Natural killer cell treated with Interleukin-12 subunit alpha and Interleukin-12 subunit beta and Interleukin-15 and Interleukin-18, amount 100 ng/mL, for 72 hours (primary cell): ENCODE measurements around the gene SPATA25. TPM values are rescaled to one million over a fixed set of nuclear protein-coding genes. Genes with fewer than 3 reads are reported as not detected.
A peak's percentile ranks its signal among the peaks of the same experiment; 100 is the strongest.
"Not testable (repeated sequence)": the region's sequence is repeated elsewhere in the genome, so short reads cannot be mapped to it uniquely, and the experiment has no call there.

Experiments
- ATAC-seq, 2 donors: fragments of 150-1000 bp; cut with Tn5 transposase in 1 of 2; sonication (Bioruptor Pico), chemical (Tn5 transposase) in 1 of 2; 2 replicates each; pipeline ENCODE4 v1.10.0; 2021
- DNase-seq: peaks from one replicate; pipeline ENCODE4 v3.0.0; 2022; ENCODE audit warnings: low spot score
- H3K27ac Mint-ChIP-seq, 2 donors: 1 replicate in 1 of 2; 2 replicates in 1 of 2; pipeline ENCODE4 v1.8.0; 2022; ENCODE audit warnings: mixed read lengths in 2 of 2, mild to moderate bottlenecking in 1 of 2, moderate library complexity in 1 of 2
- H3K27me3 Mint-ChIP-seq, 2 donors: 1 replicate in 1 of 2; 2 replicates in 1 of 2; pipeline ENCODE4 v1.8.0; 2022; ENCODE audit warnings: mixed read lengths in 2 of 2
- H3K36me3 Mint-ChIP-seq: one replicate; pipeline ENCODE4 v1.8.0; 2022; ENCODE audit warnings: mixed read lengths
- H3K4me1 Mint-ChIP-seq, 2 donors: 1 replicate in 1 of 2; 2 replicates in 1 of 2; pipeline ENCODE4 v1.8.0; 2022; ENCODE audit warnings: low read depth in 2 of 2, mixed read lengths in 2 of 2, mild to moderate bottlenecking in 1 of 2
- H3K4me3 Mint-ChIP-seq: one replicate; pipeline ENCODE4 v1.8.0; 2022; ENCODE audit warnings: mixed read lengths
- H3K9me3 Mint-ChIP-seq: 2 replicates; pipeline ENCODE4 v1.8.0; 2022; ENCODE audit warnings: mixed read lengths
- total RNA-seq, 2 donors: library from RNA; stranded (reverse); gene quantifications; one replicate each; pipeline ENCODE4 v1.2.3, GENCODE V29; 2022

The SPATA25 gene, protein sequence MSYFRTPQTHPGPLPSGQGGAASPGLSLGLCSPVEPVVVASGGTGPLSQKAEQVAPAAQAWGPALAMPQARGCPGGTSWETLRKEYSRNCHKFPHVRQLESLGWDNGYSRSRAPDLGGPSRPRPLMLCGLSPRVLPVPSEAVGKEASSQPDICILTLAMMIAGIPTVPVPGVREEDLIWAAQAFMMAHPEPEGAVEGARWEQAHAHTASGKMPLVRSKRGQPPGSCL
- 1 to 10 TPM in 1 of 2 donors, not detected in 1; 1.0 TPM for total RNA-seq

DNA sequence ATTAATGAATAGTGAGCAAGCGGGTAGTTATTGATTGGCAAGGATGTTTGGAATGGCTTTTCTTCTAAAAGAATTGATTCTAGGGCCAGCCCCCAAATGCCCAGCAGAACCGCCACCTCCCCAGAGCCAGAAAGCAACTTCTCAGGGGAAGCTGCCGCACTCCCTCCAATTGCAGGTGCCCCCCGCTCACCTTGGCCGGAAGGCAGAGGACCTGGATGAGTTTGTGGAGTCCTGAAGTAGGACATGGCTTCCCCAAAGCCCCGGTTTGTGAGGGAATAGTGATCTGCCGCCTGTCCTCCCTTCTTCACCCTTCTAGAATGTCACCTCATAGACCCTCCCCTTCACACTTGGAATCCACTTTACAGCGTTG is at the start of gene SPATA25:
TSS of gene SPATA25 (minus strand) at position 277 of the 370 bp plus-strand sequence. CDS start at position 245, 32 bp downstream.
- no peak within 1 kb of the TSS for H3K27ac Mint-ChIP-seq
- no peak for ATAC-seq
- no peaks in the 10 kb centered on the region for H3K9me3 Mint-ChIP-seq

DNA sequence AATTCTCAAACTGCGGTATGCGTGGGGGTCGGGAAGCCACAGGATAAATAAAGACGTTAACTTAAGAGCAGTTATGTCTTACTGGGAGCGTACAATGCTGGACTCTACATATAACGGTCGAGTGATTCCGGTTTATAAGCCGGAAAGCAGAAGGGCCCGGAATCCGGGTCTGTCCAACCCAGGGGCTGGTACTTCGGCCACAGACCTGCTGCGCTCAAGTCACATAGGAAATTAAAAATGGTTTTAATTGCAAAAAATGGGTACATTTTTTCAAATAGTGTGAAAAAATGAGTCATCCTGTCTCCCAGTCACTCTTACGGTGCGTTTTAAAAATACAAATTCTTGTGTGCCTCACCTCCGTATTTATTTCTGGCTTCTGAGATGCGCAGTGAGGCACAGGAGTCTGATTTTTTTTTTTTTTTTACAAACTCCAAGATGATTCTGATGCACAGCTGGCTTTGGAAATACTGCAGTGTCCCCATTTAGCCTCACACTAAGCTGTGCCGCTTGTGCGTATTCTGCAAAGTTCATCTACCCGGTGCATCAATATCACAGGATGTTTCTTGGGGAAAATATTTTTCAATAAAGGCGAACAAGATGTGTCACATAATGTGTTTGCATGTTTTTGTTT is 48.1 kb upstream of the SPATA25 start:
- Mint-ChIP-seq H3K27ac (peak overlapping the region; percentile 97 to 100), H3K4me1 (peaks cover 25 to 29% of the 10 kb centered on the region in 2 donors), H3K36me3 (peaks cover 7% of the 10 kb centered on the region), H3K4me3 (peak overlapping the region; percentile 99), H3K9me3 (no peaks in the 10 kb centered on the region), H3K27me3 (no peaks in the 10 kb centered on the region)
- DNase-seq (no peak), ATAC-seq (peak; percentile 25 to 48)

More for the DNA sequence above, at the start of gene SPATA25:
- Mint-ChIP-seq H3K27me3 (peaks cover under 1 to 3% of the 10 kb centered on the region in 2 donors), H3K4me3 (no peak within 1 kb of the TSS), H3K4me1 (peaks cover 7 to 9% of the 10 kb centered on the region in 2 donors), H3K36me3 (no peaks in the 10 kb centered on the region)
- DNase-seq, result no peak

DNA sequence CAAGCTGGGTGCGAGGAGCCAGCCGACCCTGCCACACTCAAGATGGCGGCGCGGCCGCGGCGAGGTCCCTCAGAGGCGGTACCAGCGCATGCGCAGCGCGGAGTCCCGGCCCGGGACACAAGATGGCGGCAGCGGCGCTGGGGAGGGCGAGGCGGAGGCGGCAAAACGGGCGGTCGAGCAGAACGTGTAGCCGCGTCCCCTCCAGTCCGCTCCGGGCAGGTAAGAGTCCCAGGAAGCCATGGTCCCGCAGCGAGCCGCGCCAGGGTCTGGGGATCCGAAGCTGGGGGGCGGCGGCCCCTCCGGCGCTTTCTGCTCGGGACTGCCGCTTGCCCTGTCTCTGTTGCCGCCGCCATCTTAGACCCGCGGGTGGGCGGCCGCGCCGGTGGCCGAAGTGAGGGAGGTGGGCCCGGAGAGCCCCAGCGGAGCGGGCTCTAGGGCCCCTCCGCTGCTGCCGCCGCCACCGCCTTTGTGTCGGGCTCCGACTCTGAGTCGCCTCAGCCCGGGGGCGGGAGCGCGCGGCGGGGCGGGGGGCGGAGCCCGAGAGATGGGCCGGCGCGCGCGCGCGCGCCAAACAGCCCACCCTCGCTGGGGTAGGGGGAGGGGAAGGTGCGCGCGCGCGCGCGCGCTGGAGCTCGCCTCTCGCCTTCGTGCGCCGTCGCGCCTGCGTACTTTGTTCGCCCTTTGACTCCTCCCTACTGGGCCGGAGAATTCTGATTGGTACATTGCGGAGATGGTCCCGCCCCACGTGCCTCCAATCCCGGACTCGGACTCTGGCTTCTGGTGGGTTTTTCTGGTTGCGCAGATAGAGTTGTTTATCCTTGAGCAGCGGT is 47.4 kb upstream of the SPATA25 start, which contains the start of gene PCIF1:
TSS of gene PCIF1 (plus strand) at position 98 of the 830 bp plus-strand sequence. CDS start 4,317 bp downstream, outside the sequence.
- peak; percentile 89 to 92 for ATAC-seq

DNA sequence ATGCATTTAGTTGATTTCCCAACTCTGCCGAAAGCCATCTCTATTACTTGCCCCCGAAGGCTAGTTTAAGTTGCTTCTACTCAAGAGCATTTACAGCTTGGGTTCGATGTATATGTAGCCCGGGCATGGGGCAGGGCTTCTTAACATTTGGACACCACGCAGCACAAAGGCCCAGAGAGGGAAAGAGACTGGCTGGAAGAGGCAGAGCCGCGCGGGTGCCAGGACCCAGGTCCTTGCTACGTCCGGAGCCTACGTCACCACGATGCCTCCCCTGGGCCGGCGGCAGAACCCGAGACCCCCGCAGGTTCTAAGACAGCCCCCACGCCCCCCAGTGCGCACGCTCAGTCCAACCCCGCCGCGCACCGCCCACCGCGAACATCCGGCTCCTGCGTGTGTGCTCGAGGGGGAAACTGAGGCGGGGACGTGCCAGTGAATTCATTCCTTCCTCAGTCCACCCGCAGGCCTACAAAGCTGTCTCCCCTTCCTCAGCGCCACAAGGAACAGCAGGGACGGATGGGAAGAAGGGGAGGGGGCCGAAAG is 46.7 kb upstream of the SPATA25 start:
- H3K36me3 Mint-ChIP-seq, result no peaks in the 10 kb centered on the region
- H3K9me3 Mint-ChIP-seq, result no peaks in the 10 kb centered on the region
- peak overlapping the region; percentile 99 for H3K4me3 Mint-ChIP-seq
- H3K4me1 Mint-ChIP-seq, result peaks cover 22 to 29% of the 10 kb centered on the region in 2 donors
- DNase-seq, result no peak
- peak; percentile 21 to 36 for ATAC-seq
- peak overlapping the region; percentile 97 to 100 for H3K27ac Mint-ChIP-seq
- H3K27me3 Mint-ChIP-seq, result no peaks in the 10 kb centered on the region

More for the DNA sequence above, 47.4 kb upstream of the SPATA25 start, which contains the start of gene PCIF1:
- no peaks in the 10 kb centered on the region for H3K27me3 Mint-ChIP-seq
- H3K4me3 Mint-ChIP-seq, result peak within 1 kb of the TSS; percentile 99
- H3K27ac Mint-ChIP-seq, result peak within 1 kb of the TSS; percentile 97 to 100
- peak; percentile 98 for DNase-seq
- H3K4me1 Mint-ChIP-seq, result peaks cover 25 to 29% of the 10 kb centered on the region in 2 donors
- H3K36me3 Mint-ChIP-seq, result peaks cover 6% of the 10 kb centered on the region
- H3K9me3 Mint-ChIP-seq, result no peaks in the 10 kb centered on the region

DNA sequence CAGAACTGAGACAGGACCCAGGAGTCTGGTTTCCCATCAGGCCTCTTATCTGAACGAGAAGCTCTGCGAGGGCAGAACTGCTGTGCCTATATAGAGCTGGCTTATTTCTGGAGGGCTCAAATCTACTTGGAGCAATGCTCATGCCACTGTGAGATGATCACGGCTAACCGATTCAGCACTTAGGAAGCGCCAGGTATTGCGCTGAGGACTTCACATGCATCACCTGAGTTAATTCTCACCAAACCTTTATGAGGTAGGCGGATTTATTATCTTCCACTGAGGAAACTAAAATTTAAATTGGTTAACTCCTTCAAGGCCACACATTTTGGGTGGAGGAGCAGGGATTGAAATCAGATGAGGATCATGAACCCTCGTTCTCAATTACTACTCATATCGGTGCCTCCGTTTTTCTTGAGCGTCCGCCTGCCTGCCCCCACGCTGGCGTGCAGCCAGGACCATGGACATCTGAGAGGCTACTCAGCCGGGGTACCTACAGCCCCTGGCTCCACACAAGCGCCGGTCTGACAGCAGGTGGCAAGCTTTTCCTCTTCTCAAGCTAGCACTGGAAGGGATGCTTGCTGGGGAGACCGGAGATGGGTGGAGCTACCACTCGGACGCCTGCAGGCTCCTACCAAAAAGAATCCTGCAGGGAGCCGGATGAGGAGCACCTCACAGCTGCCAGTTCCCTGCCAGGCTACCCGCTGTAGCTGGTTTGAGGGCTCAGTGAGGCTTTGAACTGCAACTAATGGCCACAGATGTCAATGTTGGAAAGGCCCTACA is 46.0 kb upstream of the SPATA25 start:
- Mint-ChIP-seq H3K4me3 (peak overlapping the region; percentile 99), H3K36me3 (no peaks in the 10 kb centered on the region), H3K9me3 (no peaks in the 10 kb centered on the region), H3K27ac (peak overlapping the region; percentile 97 to 100), H3K27me3 (no peaks in the 10 kb centered on the region), H3K4me1 (peaks cover 19 to 27% of the 10 kb centered on the region in 2 donors)
- ATAC-seq (peak in 1 of 2 donors; percentile 15), DNase-seq (peak; percentile 77)

DNA sequence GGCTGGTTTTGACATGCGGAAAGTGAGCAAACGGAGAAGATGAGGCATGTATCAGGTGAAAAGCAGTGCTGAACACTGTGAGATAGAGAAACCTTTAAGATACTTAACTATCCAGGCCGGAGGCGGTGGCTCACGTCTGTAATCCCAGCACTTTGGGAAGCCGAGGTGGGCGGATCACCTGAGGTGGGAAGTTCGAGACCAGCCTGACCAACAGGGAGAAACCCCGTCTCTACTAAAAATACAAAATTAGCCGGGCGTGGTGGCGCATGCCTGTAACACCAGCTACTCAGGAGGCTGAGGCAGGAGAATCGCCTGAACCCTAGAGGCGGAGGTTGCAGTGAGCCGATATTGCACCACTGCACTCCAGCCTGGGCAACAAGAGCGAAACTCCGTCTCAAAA is 44.3 kb upstream of the SPATA25 start:
- peaks cover 6 to 13% of the 10 kb centered on the region in 2 donors for H3K4me1 Mint-ChIP-seq
- not testable (repeated sequence) for H3K27me3 Mint-ChIP-seq, H3K9me3 Mint-ChIP-seq, ATAC-seq, H3K27ac Mint-ChIP-seq, DNase-seq, H3K36me3 Mint-ChIP-seq, H3K4me3 Mint-ChIP-seq

DNA sequence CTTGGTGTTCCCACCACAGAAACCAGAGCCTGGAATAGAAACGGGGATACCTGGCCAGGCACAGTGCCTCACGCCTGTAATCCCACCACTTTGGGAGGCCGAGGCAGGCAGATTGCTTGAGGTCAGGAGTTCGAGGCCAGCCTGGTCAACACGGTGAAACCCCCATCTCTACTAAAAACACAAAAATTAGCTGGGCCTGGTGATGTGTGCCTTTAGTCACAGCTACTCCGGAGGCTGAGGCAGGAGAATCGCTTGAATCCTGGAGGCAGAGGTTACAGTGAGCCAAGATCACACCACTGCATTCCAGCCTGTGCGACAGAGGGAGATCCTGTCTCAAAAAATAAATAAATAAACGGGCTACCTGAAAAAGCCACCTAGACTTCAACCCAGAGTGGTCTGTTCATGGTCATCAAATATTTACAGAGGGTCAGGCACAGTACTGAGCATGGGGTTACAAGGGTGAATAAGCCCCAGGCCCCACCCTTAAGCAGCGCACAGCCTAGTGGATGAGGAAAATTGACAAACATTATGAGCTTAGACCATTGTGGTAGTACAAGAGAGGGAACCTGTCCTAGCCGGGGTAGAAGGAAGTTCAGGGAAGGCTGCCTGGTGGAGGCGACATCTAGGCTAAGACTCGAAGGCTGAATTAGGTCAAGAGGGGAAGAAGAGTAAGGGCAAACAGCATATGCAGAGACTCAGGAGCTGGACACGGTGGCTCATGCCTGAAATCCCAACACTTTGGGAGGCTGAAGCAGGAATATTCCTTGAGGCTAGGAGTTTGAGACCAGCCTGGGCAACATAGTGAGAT is 39.9 kb upstream of the SPATA25 start:
- no peaks in the 10 kb centered on the region for H3K36me3 Mint-ChIP-seq
- no peak overlapping the region for H3K27ac Mint-ChIP-seq
- H3K4me3 Mint-ChIP-seq, result no peak overlapping the region
- H3K4me1 Mint-ChIP-seq, result no peaks in the 10 kb centered on the region
- ATAC-seq, result no peak
- H3K27me3 Mint-ChIP-seq, result peaks cover 0 to 3% of the 10 kb centered on the region in 2 donors
- H3K9me3 Mint-ChIP-seq, result no peaks in the 10 kb centered on the region
- no peak for DNase-seq

DNA sequence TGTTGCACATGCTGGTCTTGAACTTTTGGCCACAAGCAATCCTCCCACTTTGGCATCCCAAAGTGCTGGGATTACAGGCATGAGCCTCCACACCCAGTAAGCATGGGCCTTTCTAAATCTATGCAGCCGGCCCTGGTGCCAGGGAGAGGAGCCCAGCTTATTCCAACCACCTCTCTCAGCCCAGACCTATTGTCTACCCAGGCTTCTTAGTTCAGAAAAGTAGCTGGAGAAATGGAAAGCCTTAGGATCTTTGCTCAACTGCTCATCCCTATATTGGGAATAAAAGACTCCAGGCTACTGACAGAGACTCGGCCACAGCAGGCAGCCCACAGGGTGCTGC is 39.3 kb upstream of the SPATA25 start:
- H3K9me3 Mint-ChIP-seq, result no peaks in the 10 kb centered on the region
- no peak overlapping the region for H3K4me3 Mint-ChIP-seq
- H3K4me1 Mint-ChIP-seq, result no peaks in the 10 kb centered on the region
- H3K27me3 Mint-ChIP-seq, result peaks cover 4 to 5% of the 10 kb centered on the region in 2 donors
- ATAC-seq (no peak), DNase-seq (no peak)
- no peaks in the 10 kb centered on the region for H3K36me3 Mint-ChIP-seq
- H3K27ac Mint-ChIP-seq, result no peak overlapping the region

DNA sequence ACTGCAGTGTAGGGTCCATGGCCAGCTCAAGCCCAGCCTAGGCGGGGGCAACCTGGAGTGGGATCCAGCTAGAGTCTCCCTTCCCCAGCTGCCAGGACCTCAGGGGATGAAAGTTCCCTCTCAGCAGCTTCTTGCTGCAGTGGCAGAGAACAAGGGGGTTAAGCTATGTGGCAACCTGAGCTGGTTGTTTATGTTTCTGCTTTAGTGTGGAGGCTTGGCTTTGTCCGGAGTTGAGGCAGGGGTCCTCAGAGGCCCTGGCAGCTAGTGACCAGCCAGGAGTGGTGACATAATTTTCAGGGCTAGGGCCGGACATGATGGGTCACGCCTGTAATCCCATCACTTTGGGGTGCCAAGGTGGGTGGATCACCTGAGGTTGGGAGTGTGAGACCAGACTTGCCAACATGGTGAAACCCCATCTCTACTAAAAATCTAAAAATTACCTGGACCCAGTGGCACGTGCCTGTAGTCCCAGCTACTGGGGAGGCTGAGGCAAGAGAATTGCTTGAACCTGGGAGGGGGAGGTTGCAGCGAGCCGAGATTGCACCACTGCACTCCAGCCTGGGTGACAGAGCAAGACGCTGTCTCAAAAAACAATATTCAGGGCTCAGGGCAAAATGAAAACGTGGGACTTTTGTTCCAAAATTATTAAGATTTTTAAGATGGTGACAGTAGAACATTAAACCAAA is 38.5 kb upstream of the SPATA25 start:
- Mint-ChIP-seq H3K4me3 (no peak overlapping the region), H3K9me3 (no peaks in the 10 kb centered on the region), H3K4me1 (no peaks in the 10 kb centered on the region), H3K27me3 (peaks cover 10% of the 10 kb centered on the region in 2 donors), H3K36me3 (no peaks in the 10 kb centered on the region), H3K27ac (no peak overlapping the region)
- DNase-seq (no peak), ATAC-seq (no peak)

DNA sequence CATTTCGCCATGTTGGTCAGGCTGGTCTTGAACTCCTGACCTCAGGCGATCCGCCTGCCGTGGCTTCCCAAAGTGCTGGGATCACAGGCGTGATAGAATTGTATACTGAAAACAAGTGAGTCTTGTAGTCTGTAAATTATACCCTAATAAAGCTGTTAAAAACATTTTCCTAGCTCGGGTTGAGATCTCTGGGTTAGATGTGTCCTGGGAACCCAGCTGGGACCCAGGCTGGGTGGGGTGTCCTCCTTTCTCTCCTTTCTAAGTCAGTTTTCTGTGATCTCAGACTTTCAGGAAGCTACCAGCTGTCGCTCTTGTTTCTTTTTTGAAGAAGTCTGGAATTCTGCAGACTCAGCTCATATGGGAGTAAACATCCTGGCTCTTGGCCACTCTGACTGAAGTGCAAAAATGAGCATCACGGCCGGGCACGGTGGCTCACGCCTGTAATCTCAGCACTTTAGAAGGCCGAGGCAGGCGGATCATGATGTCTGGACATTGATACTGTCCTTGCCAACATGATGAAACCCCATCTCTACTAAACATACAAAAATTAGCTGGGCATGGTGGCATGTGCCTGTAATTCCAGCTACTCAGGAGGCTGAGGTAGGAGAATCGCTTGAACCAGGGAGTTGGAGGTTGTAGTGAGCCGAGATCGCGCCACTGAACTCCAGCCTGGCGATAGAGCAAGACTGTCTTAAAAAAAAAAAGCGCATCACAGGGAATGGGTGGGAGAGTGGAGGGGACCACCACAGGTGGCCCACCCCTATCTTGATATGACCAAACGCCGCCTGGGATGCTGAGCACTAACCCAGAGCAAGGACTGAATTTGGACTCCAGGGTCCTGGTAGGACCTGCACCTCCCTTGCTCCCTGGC is 37.2 kb upstream of the SPATA25 start:
- DNase-seq (no peak), ATAC-seq (no peak)
- no peak overlapping the region for H3K27ac Mint-ChIP-seq
- H3K4me1 Mint-ChIP-seq, result no peaks in the 10 kb centered on the region
- H3K4me3 Mint-ChIP-seq, result no peak overlapping the region
- H3K9me3 Mint-ChIP-seq, result no peaks in the 10 kb centered on the region
- H3K36me3 Mint-ChIP-seq, result no peaks in the 10 kb centered on the region
- H3K27me3 Mint-ChIP-seq, result peaks cover 10 to 14% of the 10 kb centered on the region in 2 donors

DNA sequence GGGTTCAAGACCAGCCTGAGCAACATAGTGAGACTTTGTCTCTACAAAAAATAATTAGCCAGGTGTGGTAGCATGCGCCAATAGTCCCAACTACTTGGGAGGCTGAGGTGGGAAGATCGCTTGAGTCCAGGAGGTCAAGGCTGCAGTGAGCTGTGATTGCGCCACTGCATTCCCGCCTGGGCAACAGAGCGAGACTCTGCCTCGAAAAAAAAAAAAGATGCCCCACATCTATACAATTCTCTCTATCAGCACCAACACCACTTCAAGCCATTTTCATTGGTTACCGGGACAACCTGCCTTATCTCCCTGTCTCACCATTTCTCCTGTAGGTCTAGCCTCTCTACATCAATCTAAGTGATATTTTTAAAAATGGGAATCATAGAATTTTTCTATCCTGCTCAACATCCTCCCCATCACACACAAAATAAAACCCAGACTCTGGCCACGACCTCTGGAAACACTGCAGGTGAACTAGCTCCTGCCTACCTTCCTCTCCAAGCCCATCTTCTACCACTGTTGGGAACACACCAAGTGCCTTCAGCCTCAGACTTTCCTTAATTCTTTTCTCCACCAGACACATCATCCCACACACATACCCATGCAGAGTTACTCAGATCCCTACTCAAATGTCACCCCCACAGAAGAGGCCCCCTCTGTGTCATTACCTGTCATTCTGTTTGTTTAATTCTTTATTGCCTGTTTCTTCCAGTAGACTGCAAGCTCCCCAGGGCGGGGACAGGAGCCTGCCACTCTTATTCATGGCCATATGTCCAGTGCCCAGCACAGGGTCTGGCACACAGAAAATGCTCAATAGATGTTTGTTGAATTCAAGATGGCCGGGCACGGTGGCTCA is 34.1 kb upstream of the SPATA25 start:
- Mint-ChIP-seq H3K4me3 (no peak overlapping the region), H3K27ac (no peak overlapping the region), H3K4me1 (no peaks in the 10 kb centered on the region), H3K9me3 (no peaks in the 10 kb centered on the region), H3K27me3 (peaks cover 10 to 16% of the 10 kb centered on the region in 2 donors), H3K36me3 (no peaks in the 10 kb centered on the region)
- ATAC-seq, result no peak
- no peak for DNase-seq
